Left cardiac atrium (tissue), 4 donors: Measurements from ENCODE around the gene ADAMTS5. TPM values are rescaled to one million over a fixed set of nuclear protein-coding genes. Genes with fewer than 3 reads are reported as not detected.

Experiments used
- ATAC-seq, 2 donors: fragments of 200-7000 bp; cut with Tn5 transposase; one replicate each; pipeline ENCODE4 v1.9.1; 2020; ENCODE audit warnings: mild to moderate bottlenecking in 2 of 2, moderate library complexity in 2 of 2
- DNase-seq: peaks from one replicate; pipeline ENCODE4 v3.0.0-alpha.2; 2020
- intact Hi-C, 2 donors: fragments of 100-400 bp; cut with DNase I; formaldehyde crosslinking; loops; one replicate each; pipeline versions ENCODE4 v1.14.1 to v1.15.1; 2022 to 2023
- total RNA-seq, 2 donors: library from RNA; stranded (reverse); fragmentation: NEBNext Ultra II Directional; extraction: Animal tissue kit (Norgen Biotek cat#: 25700); gene quantifications; one replicate each; pipeline ENCODE4 v1.2.1, GENCODE V29; 2021
- donor health status: DM: no; HTN: yes; CAD: no.
- donor health status: DM: no; HTN: yes; CAD: no; lungs with severe emphysema.
- donor health status: DM: yes; HTN: yes; CAD: no.
- donor health status: Dilated cardiomyopathy.

ADAMTS5 gene
- total RNA-seq, 2 donors from 2014 or later = 7.2 to 7.9 TPM

DNA sequence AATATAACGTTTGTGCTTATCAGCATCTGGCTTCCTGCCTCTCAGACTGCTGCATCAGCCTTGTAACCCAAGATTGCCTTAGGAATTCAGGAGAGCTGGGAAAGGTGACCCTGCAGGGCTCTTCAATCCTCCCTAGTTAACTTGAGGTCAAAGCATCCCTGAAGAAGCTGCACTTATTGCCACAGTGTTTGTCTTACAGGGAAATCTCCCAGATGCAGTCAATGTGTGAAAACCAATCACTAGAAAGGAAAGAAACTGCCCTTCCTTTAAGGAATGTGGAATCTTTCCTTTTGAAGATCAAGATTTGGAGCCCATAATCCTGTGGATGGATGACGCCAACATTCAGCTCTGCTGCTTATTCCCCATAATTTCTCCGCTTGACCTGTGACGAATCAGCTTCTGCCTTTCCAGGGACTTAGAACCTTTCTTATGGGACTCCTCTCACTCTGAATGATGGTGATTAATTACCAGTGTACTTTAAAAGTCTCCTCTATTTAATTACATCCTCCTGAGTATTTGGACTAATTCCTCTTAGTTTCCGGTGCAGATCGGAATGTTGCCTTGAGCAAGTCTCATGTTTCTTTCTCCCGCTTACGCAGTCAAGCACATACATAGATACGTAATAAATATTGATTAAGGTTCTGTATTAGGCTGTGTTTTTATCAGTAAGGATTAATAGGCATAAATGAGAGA lies 14.4 kb downstream of the ADAMTS5 start:
- intact Hi-C loops = no loop called here
- ATAC-seq = no peak
- no peak for DNase-seq

DNA sequence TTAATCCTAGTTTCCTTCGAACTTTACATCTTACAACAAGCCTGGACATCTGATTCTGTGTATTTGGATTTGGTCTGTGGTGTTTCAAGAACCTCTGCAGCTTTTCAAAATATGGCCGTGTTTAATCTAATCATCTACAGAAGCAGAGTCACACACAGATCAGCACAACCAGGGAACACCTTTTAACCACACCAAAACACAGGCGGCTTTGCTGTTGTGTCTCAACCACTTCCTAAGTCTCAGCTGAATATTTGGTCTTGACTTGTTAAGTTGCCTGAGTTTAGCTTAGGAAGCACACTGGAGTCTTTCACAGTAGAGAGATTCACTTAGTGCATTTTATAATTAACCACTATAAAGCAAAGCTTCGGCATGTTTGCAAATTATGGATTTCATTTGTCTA lies 17.1 kb downstream of the ADAMTS5 start:
- intact Hi-C loops = no loop called here
- DNase-seq (no peak), ATAC-seq (no peak)

DNA sequence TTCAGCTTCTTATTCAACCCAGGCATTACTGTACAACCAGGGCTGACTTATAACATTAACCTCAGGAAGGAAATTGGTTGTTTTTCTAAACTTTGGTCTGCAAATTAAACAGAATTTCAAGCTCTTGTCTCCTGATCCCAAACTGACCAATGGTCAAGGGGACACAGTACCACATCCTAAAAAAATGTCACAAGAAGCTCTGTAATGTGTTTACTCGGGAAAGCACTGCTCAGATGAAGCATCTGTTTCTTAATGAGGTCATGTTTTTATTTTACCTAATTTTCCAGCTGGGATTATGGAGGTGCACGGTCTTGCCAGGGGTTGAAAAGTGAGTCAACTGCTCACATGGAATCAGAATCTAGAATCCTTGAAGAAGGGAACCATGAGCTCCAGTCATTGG lies 18.7 kb downstream of the ADAMTS5 start:
- DNase-seq = no peak
- intact Hi-C loops = no loop called here
- ATAC-seq = peak in 1 of 2 donors; percentile 76

- DNase-seq (no peak), ATAC-seq (peak in 1 of 2 donors; percentile 55)
- intact Hi-C loops = no loop called here
Observed at GRCh38 chr21:26946744-26947446, 20.0 kb downstream of the ADAMTS5 start.

- ATAC-seq (peak; percentile 75 to 82), DNase-seq (peak; percentile 30)
- intact Hi-C loops = no loop called here
Observed at GRCh38 chr21:26945916-26946675, 20.8 kb downstream of the ADAMTS5 start.

DNA sequence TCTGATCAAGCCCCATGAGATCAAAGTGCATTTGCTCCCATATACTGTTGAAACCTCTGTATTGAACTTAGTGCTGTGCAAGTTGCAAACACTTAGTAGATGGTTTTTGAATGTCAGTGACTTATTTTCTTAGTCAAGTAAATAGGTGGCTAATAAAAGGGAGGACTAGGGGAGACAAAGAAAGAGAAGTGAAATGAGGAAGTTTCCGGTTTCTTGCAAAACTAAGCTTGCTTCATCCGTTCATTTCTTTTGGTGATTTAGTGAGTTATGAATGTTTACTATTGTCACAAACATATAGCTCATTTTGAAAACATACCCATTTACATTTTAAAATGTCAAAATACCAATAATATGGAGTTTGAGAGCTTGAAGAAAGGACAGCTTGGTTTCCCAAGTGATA lies 23.0 kb downstream of the ADAMTS5 start:
- DNase-seq (no peak), ATAC-seq (no peak)
- intact Hi-C loops = no loop called here

DNA sequence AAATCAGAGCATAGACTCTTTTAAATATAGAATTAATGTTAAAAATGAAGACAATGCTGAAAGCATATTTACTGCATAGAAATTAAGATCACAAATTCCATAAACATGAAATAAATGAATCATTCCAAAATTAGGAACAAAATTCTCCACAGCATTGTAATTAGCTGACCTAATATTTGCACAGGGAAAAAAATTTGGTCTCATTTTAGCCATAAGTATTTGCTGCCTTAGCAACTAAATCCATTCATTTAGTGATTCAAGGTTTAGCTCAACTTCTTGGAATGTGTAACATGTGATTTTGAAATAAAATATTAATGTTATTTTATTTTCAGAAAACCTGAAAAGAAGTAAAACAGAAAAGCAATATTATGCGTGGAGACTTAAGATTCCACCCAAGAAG lies 25.5 kb downstream of the ADAMTS5 start:
- no peak for DNase-seq
- intact Hi-C loops = no loop called here
- no peak for ATAC-seq

DNA sequence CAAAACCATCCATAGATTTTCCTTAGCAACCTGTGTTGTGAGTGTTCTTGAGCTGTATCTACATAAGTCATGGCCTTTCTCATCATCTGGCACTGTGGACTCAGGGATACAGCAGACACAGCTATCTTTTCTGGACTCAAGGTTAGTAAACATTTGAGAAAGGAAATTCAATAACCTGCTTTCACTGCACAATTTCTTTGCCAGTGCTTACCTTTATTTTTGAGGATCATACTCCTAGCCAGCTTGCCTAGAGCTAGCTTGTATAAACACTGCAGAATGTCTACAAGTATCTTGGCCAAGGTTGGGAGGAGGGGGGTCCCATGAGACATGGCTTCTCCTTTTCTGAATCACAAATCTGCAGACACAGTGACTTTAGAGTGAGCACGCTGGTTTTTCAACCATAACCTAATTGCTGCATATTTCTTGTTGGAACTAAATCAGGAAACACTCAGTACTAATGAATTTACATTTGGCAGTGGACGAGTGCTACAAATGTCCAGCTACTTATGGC lies 27.2 kb downstream of the ADAMTS5 start:
- ATAC-seq = peak; percentile 44 to 54
- intact Hi-C loops = no loop called here
- DNase-seq = no peak

DNA sequence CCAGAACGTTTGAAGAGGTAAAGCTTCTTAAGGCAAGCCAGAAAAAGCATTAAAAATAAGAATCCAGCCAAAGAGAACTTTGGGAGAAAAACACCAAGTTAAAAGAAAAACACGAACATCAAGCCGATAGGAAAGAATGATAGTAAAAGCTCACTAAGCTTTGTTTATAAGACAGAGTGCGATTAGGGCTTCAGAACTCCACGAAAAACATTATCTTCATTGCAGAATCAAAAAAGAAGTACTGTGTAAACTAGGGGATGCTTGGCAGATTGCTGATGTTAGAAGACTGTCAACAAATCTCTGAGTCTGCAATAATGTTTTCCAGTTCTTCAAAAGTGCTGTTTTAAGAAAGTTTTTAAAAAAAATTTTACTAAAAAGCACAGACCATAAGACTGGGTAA lies 30.2 kb downstream of the ADAMTS5 start:
- no peak for DNase-seq
- intact Hi-C loops = no loop called here
- ATAC-seq = no peak

GRCh38 chr21:26935977-26936376 lies 30.9 kb downstream of the ADAMTS5 start:
- DNase-seq = no peak
- ATAC-seq = no peak
- intact Hi-C loops = no loop called here

DNA sequence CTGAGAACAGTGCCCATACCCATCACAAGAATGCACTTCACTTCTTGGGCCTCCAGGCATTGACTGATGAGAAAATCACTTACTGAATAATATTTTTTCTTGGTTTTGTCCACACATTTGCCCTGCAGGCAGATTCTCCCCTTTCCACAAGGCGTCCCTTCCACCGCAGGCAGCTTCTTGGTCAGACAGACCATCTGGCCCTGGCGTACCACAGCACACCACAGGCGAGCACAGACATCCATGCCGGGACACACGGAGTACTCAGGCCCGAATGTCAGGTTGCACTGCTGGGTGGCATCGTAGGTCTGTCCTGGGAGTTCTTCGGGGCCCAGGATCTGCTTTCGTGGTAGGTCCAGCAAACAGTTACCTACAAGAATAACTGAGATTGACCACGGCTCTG lies 32.5 kb downstream of the ADAMTS5 start:
- intact Hi-C loops = no loop called here
- no peak for ATAC-seq
- DNase-seq = no peak

GRCh38 chr21:26933448-26933847 lies 33.4 kb downstream of the ADAMTS5 start:
- intact Hi-C loops = no loop called here
- ATAC-seq (no peak), DNase-seq (no peak)

DNA sequence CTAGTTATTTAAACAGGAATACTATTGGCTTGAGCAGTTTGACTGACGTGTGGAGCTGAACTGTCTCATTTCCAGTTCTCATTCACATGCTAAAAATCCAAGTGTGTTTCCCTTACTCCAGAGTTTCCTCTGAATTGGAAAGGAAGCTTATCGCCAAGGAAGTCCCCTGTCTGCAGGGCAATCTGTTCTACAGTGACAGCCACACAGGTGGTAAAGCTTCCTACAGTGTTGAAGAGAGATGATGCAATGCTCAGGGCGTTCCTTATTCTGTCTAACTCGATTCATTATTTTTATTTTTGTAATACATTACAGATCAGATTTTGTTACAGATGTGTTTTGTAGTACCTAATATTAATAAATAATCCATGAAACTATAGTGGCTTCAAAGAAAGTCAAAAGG lies 41.3 kb downstream of the ADAMTS5 start:
- intact Hi-C loops = no loop called here

GRCh38 chr21:26925122-26925521 lies 41.8 kb downstream of the ADAMTS5 start:
- DNase-seq = no peak
- intact Hi-C loops = no loop called here
- no peak for ATAC-seq

More for the DNA sequence above, 41.3 kb downstream of the ADAMTS5 start:
- DNase-seq (no peak), ATAC-seq (no peak)

DNA sequence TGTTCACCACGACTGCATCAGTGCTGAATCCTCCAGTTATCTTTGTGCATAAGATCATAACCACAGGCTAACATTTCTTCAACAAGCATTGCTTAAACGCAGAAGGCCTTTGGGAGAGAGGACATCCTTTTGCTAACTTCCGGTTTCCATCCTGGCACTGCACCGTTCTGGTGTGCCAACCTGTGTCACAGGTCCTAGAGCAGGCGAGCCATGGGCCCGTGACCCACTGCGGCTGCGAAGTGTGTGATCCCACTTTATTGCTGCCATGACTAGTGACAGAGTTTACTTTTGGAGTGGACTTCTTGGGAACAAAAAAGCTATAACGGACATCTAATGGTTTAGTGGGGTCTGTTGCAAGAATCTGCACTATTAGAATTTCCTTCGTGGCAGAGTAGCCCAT lies 42.9 kb downstream of the ADAMTS5 start:
- intact Hi-C loops = no loop called here
- ATAC-seq (no peak), DNase-seq (no peak)

DNA sequence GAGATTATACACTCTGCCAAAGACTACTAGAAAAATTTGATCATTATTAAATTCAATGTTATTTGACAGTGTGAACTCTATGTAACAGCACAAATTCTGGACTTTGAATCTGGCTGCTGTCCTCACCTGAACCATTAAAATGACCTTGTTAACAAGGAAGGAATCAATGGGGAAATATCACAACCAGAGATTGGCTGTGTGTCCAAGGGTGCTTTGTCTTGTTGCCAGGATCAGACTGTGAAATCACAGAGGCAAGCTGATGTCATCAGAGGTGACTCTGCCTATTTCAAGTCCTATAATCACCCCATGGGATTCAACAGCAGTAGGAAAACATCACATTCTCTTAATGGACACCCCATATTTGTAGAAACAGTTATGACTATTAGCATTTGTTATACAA lies 46.8 kb downstream of the ADAMTS5 start:
- no peak for DNase-seq
- peak in 1 of 2 donors; percentile 55 for ATAC-seq
- intact Hi-C loops = no loop called here

- no peak for ATAC-seq
- no peak for DNase-seq
- intact Hi-C loops = no loop called here
Observed at GRCh38 chr21:26918323-26919079, 48.4 kb downstream of the ADAMTS5 start.

- DNase-seq (no peak), ATAC-seq (no peak)
- intact Hi-C loops = no loop called here
Observed at GRCh38 chr21:26916799-26917198, 50.1 kb downstream of the ADAMTS5 start.

- ATAC-seq (no peak), DNase-seq (no peak)
- intact Hi-C loops = no loop called here
Observed at GRCh38 chr21:26914557-26914956, 52.3 kb downstream of the ADAMTS5 start.
